ENCODE results near the gene SRRT.
"Not testable (repeated sequence)": the region's sequence is repeated elsewhere in the genome, so short reads cannot be mapped to it uniquely, and the experiment has no call there.

- TF ChIP-seq, protein P1, sequence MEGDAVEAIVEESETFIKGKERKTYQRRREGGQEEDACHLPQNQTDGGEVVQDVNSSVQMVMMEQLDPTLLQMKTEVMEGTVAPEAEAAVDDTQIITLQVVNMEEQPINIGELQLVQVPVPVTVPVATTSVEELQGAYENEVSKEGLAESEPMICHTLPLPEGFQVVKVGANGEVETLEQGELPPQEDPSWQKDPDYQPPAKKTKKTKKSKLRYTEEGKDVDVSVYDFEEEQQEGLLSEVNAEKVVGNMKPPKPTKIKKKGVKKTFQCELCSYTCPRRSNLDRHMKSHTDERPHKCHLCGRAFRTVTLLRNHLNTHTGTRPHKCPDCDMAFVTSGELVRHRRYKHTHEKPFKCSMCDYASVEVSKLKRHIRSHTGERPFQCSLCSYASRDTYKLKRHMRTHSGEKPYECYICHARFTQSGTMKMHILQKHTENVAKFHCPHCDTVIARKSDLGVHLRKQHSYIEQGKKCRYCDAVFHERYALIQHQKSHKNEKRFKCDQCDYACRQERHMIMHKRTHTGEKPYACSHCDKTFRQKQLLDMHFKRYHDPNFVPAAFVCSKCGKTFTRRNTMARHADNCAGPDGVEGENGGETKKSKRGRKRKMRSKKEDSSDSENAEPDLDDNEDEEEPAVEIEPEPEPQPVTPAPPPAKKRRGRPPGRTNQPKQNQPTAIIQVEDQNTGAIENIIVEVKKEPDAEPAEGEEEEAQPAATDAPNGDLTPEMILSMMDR (IDR thresholded peaks at IDR 0.05; ENCODE audit: low read depth, low read length) = not testable (repeated sequence)
- TF ChIP-seq EZH2phosphoT487 (IDR thresholded peaks at IDR 0.05; ENCODE audit: low read depth) = not testable (repeated sequence)
These were observed 60.5 kb downstream of the SRRT start for GRCh38 chr7:100935381-100935780.

Data from OCI-LY3 (cell line).